WI38 (cell line): Measurements from ENCODE around the gene MRPL34.

Experiments
- H3K4me3 ChIP-seq: 2 replicates; pipeline ENCODE4 v1.5.1; 2011; ENCODE audit warnings: low read depth, mild to moderate bottlenecking, control low read depth, low read length
- TF ChIP-seq, protein P1 (sequence below): IDR thresholded peaks from 2 replicates; pipeline ENCODE4 v1.5.1; 2012; ENCODE audit warnings: low read depth, mild to moderate bottlenecking, control low read depth, low read length

Gene MRPL34

DNA sequence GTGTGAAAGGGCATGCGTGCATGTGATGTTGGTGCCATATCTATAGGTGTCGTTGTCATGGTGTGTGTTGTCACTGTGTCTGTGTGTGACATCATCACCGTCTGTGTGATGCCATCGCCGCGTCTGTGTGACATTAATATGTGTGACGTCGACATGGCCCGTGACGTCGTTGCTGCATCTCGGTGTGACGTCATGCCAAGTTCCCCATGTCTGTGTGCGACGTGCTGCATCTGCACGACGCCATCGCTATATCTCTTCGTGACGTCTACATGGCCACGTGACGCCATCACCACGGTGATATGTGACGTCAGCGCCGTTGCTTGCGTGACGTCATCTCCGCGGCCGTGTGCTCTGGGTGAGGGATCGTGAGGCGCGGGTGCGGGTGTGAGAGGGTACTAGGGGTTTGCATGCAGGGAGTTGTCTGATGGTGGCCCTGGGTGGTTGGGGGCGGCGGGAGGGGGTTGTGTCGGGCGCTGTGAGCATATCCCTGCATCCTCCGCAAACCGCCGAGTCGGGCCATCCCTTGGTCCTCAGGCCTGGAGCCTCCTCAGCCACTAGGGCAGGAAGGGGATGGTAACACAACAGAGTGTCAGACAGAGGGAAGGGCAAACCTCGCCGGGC lies 46.3 kb downstream of the MRPL34 start:
- H3K4me3 ChIP-seq, result no peak overlapping the region
- TF ChIP-seq, protein P1, sequence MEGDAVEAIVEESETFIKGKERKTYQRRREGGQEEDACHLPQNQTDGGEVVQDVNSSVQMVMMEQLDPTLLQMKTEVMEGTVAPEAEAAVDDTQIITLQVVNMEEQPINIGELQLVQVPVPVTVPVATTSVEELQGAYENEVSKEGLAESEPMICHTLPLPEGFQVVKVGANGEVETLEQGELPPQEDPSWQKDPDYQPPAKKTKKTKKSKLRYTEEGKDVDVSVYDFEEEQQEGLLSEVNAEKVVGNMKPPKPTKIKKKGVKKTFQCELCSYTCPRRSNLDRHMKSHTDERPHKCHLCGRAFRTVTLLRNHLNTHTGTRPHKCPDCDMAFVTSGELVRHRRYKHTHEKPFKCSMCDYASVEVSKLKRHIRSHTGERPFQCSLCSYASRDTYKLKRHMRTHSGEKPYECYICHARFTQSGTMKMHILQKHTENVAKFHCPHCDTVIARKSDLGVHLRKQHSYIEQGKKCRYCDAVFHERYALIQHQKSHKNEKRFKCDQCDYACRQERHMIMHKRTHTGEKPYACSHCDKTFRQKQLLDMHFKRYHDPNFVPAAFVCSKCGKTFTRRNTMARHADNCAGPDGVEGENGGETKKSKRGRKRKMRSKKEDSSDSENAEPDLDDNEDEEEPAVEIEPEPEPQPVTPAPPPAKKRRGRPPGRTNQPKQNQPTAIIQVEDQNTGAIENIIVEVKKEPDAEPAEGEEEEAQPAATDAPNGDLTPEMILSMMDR, result no peak

DNA sequence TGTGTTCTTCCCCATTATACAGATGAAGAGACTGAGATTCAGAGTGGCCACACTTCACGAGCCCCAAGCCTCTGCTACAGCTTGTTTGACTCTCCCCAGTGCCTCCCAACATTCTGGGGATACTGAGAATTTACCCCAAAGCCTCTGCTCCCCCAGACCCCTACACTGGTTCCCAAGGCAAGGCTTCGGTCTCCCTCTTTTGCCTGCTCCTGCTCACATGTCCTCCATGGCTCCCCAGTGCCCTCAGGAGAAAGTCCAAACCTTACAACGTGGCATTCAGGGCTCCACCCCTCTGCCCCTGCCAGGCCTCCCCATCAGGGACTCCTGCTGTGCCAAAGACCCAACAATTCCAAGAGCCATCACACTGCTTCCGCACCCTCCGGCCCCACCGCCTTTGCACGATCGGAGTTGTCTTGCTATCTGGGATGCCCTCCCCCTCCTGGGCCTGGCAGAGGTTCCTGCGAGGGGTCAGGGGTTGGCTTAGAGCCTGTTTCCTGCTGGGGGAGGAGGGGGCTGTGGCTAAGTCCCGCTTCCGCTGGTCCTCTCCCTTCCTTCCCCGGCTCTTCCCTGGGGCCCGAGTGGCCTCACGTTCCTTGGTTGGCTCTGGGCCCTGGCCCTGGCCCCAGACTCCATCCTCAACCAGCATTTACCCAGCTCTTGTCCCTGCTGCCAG lies 47.1 kb downstream of the MRPL34 start:
- TF ChIP-seq, protein P1, result no peak
- no peak overlapping the region for H3K4me3 ChIP-seq

DNA sequence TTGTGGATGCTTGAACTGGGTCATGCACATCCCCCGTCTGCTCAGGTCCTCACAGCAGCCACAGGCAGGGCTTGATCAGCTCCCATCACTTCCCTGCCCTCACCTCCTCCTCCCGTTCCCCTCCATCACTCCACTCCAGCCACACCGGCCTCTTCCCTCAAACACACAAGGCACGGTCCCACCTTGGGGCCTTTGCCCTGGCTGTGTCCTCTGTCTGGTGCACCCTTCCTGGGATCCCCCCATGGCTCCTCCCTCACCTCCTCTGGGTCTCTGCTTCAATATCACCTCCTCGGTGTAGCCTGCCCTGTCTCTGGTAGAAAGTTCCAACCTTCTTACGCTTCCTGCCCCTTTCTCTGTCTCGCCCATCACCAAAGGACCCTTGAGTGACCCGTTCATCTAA lies 47.7 kb downstream of the MRPL34 start:
- TF ChIP-seq, protein P1, result no peak
- H3K4me3 ChIP-seq, result no peak overlapping the region
